GM12878 (cell line): Measurements from ENCODE around the gene DPH1. TPM values are rescaled to one million over a fixed set of nuclear protein-coding genes. Genes with fewer than 3 reads are reported as not detected.

Experiments used
- ATAC-seq: fragments of 200-7000 bp; cut with Tn5 transposase; 3 replicates; pipeline ENCODE4 v1.9.1; 2020; ENCODE audit warnings: mild to moderate bottlenecking, moderate library complexity
- BruUV-seq: library from RNA; stranded (reverse); fragments of 400-500 nt; replicated peaks from 2 replicates; lab custom pipeline; 2021; lab: Mats Ljungman, UMichigan
- CTCF ChIA-PET: fragments of 300-600 bp; sonication (Branson Sonifier 250); formaldehyde crosslinking; extraction: SDS; loops from one replicate; lab custom pipeline; 2021; ENCODE audit warnings: inconsistent platforms; lab: Yijun Ruan, JAX
- POLR2A ChIA-PET: fragments of 350-600 bp; formaldehyde crosslinking; extraction: SDS; loops from one replicate; lab custom pipeline; 2021; ENCODE audit warnings: inconsistent platforms; lab: Charles Lee
- RAD21 ChIA-PET: fragments of 300-600 bp; sonication (Branson Sonifier 250); formaldehyde crosslinking; loops from one replicate; lab custom pipeline; 2023; ENCODE audit warnings: antibody characterized with exemption; ENCODE audit not compliant: unreplicated experiment; lab: Charles Lee
- SMC1A ChIA-PET: fragments of 300-600 bp; sonication (Branson Sonifier 250); formaldehyde crosslinking; loops from one replicate; lab custom pipeline; 2023; ENCODE audit not compliant: unreplicated experiment, uncharacterized antibody; lab: Charles Lee
- DNase-seq: peaks from one replicate; pipeline ENCODE4 v3.0.0-alpha.2; 2011; ENCODE audit warnings: low read depth, low spot score
- FAIRE-seq: peaks from 3 replicates; lab custom pipeline; 2011; peaks lifted over from hg19 to GRCh38; lab: Jason Lieb, UNC
- H2AFZ ChIP-seq: 2 replicates; pipeline ENCODE4 v1.6.0; 2011; ENCODE audit warnings: low read depth, low read length, control low read depth; ENCODE audit not compliant: control insufficient read depth
- H3K27ac ChIP-seq: 2 replicates; pipeline ENCODE4 v1.5.1; 2011; ENCODE audit warnings: control low read depth; ENCODE audit not compliant: control insufficient read depth, insufficient read depth
- H3K27me3 ChIP-seq, 2 experiments: replicated peaks in 1 of 2; 2 replicates each; pipeline versions ENCODE4 v1.6.0 to v1.6.1; 2011; ENCODE audit warnings: low read length in 1 of 2; ENCODE audit not compliant: control insufficient read depth in 2 of 2, insufficient read depth in 2 of 2
- H3K36me3 ChIP-seq, 2 experiments: 2 replicates each; pipeline ENCODE4 v1.5.1; 2011; ENCODE audit warnings: low read length in 1 of 2; ENCODE audit not compliant: control insufficient read depth in 2 of 2, insufficient read depth in 2 of 2
- H3K4me1 ChIP-seq: 2 replicates; pipeline ENCODE4 v1.6.1; 2011; ENCODE audit warnings: mild to moderate bottlenecking, low read length, moderate library complexity, mixed read lengths; ENCODE audit not compliant: control insufficient read depth, insufficient read depth
- H3K4me2 ChIP-seq: 2 replicates; pipeline ENCODE4 v1.6.0; 2011; ENCODE audit warnings: control low read depth; ENCODE audit not compliant: control insufficient read depth, insufficient read depth
- H3K4me3 ChIP-seq: fragments of 200-600 bp; sonication (generic); 2 replicates; pipeline ENCODE4 v1.5.1; 2016
- H3K79me2 ChIP-seq: 2 replicates; pipeline ENCODE4 v1.6.0; 2011; ENCODE audit warnings: low read length; ENCODE audit not compliant: control insufficient read depth, insufficient read depth
- H3K9ac ChIP-seq: 2 replicates; pipeline ENCODE4 v1.8.0; 2011; ENCODE audit warnings: low read length, control low read depth, mixed read lengths; ENCODE audit not compliant: control insufficient read depth, insufficient read depth
- H3K9me3 ChIP-seq: replicated peaks from 3 replicates; pipeline ENCODE4 v1.5.1; 2011; ENCODE audit warnings: mild to moderate bottlenecking, low read length; ENCODE audit not compliant: control insufficient read depth, insufficient read depth
- H4K20me1 ChIP-seq: 2 replicates; pipeline ENCODE4 v1.6.0; 2011; ENCODE audit not compliant: control insufficient read depth, insufficient read depth
- CEBPZ ChIP-seq: fragments of 150-350 bp; IDR thresholded peaks from 2 replicates; pipeline ENCODE4 v1.6.1; 2016; ENCODE audit warnings: low read depth, low read length
- CREB1 ChIP-seq: IDR thresholded peaks from 2 replicates; pipeline ENCODE4 v1.6.1; 2012; ENCODE audit warnings: low read depth, mild to moderate bottlenecking, inconsistent platforms
- RAD51 ChIP-seq: fragments of 450-650 bp; IDR thresholded peaks from 2 replicates; pipeline ENCODE4 v1.6.1; 2016; ENCODE audit warnings: moderate library complexity, mild to moderate bottlenecking, inconsistent platforms
- WGBS: methylation state at CpG from one replicate; pipeline ENCODE4 v1.1.6; 2016; ENCODE audit warnings: low lambda C conversion rate; ENCODE audit not compliant: insufficient replicate concordance, insufficient coverage; ENCODE audit errors: missing lambda C conversion rate; 5-methylcytosine and 5-hydroxymethylcytosine counted together
- in situ Hi-C: fragments of 300-500 bp; cut with MboI; formaldehyde crosslinking; loops from 9 replicates; pipeline ENCODE4 v1.14.3; 2018; ENCODE audit warnings: mixed read lengths
- intact Hi-C: fragments of 100-400 bp; cut with micrococcal nuclease; formaldehyde crosslinking; loops from one replicate; pipeline ENCODE4 v1.14.2; 2022; ENCODE audit not compliant: unreplicated experiment
- polyA plus RNA-seq, 11 experiments: library from polyadenylated mRNA; depleted of rRNA in 4 of 11; unstranded in 6 of 11; stranded (reverse) in 5 of 11; fragments of >200 nt; fragmentation: Nextera tagmentation in 4 of 11; fragmentation: Illumina TruSeq in 1 of 11; extraction: Ambion mirVana in 4 of 11; extraction: Trizol in 1 of 11; gene quantifications; 1 replicate in 1 of 11; 2 replicates in 10 of 11; pipeline versions ENCODE4 v1.2.1 to v1.2.3, GENCODE V29; 2011 to 2016; ENCODE audit warnings: inconsistent platforms in 2 of 11, missing spikeins in 2 of 11, low read depth in 1 of 11
- total RNA-seq, 4 experiments: library from RNA; depleted of rRNA in 3 of 4; stranded (reverse); fragments of >200 nt in 3 of 4; fragmentation: Illumina TruSeq in 1 of 4; extraction: Trizol in 1 of 4; gene quantifications; 2 replicates each; pipeline versions ENCODE4 v1.2.1 to v1.2.3, GENCODE V29; 2013 to 2021

DPH1 gene
- total and polyA plus RNA-seq, 10 of the 15 experiments (the other 5 are each of a cell fraction or from before 2014, with no cell fraction given): 0.29 to 33.6 (median 20.2) TPM

DNA sequence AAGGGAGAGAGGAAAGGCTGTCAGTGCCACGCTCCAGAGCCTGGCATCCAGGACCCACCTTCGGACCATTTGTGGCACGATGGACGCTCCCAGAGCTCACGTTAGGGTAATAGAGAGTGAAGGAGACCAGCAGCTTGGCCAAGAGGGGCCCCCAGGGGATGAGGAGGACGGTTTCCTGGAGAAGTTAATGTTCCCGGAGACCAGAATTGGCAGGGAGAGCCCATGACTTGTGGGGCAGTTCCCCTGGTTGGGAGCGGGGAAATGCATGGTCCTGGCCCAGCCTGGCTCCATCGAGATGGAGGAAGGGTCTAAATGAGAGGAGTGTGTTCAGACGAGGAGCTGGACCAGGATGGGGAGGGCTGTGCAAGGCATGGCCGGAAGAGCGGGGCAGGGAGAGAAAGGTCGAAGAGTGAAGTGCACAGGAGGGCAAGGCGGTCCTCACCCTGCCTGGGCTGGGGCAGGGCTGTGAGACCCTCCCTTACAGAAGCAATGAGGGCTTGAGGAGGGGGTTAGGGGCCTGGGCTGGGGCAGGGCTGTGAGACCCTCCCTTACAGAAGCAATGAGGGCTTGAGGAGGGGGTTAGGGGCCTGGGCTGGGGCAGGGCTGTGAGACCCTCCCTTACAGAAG, 22.1 kb downstream of the DPH1 start:
- Histone ChIP-seq H4K20me1 (no peaks in the 10 kb centered on the region), H3K4me1 (peaks cover 10% of the 10 kb centered on the region), H3K4me2 (no peak overlapping the region), H3K27ac (no peak overlapping the region), H3K36me3 (peaks cover 0 to 3% of the 10 kb centered on the region in 2 experiments; a peak in 1 of 4 replicates), H2AFZ (no peak overlapping the region), H3K9me3 (no peaks in the 10 kb centered on the region), H3K27me3 (peaks cover 2% of the 10 kb centered on the region in 2 experiments; a peak in 3 of 4 replicates), H3K4me3 (no peak overlapping the region), H3K79me2 (peaks cover 26% of the 10 kb centered on the region), H3K9ac (no peak overlapping the region)
- WGBS: 52% methylated on average over 14 of the region's 14 CpGs
- in situ Hi-C loops (loop anchor here (5.0 kb wide), 1 partner anchor 300 kb away; no protein-coding TSS in a partner anchor), intact Hi-C loops (loop anchor here (2.0 to 5.0 kb wide), 2 partner anchors 285 to 301 kb away; partner anchors contain the start of genes SGSM2 and TSR1)
- POLR2A ChIA-PET: interaction anchor here (1.0 kb wide), 1 partner anchor 287 kb away, joined by 3 read pairs; no protein-coding TSS in a partner anchor
- FAIRE-seq (no peak), ATAC-seq (no peak), DNase-seq (no peak)
- SMC1A ChIA-PET: interaction anchor here (1.8 kb wide), 1 partner anchor 193 kb away, joined by 7 read pairs; no protein-coding TSS in a partner anchor
- no peak for TF ChIP-seq CEBPZ
- no peak for TF ChIP-seq CREB1
- TF ChIP-seq RAD51: no peak
- CTCF ChIA-PET: interaction anchor here (1.3 kb wide), 1 partner anchor 193 kb away, joined by 5 read pairs; no protein-coding TSS in a partner anchor
- RAD21 ChIA-PET: interaction anchor here (0.8 to 1.7 kb wide), 3 partner anchors 143 to 231 kb away, joined by 3 to 6 read pairs (median 3); no protein-coding TSS in a partner anchor
- no TSS peak for BruUV-seq
